Fibroblast of upper back skin (primary cell): Measurements from ENCODE around the gene BICD2.
A peak's percentile ranks its signal among the peaks of the same experiment; 100 is the strongest.

Experiments
- DNase-seq: peaks from one replicate; pipeline ENCODE4 v3.0.0-alpha.2; 2013

BICD2 gene

GRCh38 chr9:92726348-92726747 is 38.3 kb downstream of the BICD2 start:
- DNase-seq, result no peak

DNA sequence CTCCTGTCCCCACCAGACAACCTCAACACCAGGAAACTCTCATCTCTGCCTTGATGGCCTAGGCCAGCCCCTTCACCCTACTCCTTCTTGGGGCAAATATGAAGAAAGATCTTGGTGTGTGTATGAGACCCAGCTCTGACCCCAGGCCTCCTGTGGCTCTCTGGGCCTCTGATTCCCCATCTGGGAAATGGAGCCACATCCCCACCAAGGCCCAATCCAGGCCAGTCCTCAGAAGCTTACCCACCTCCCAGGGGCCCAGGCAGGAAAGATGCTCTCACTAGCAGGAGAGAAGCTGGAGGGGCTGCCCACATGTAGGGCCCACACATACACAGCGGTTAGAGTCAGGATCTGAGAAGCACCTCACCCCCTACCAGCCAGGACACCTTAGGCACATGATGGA is 38.9 kb downstream of the BICD2 start:
- no peak for DNase-seq

DNA sequence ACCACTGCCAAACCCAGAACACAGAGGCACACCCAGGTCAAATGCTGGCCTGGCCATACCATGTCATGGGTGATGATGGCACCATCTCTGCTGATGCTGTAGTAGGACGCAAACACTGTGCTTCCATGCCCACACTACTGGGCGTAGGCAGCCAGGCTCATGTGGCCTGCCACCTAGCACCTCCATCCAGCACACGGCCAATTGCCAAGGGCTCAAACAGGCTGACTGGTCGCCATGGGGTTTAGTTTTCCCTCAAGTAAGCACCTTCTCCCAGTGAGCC is 39.4 kb downstream of the BICD2 start:
- no peak for DNase-seq

DNA sequence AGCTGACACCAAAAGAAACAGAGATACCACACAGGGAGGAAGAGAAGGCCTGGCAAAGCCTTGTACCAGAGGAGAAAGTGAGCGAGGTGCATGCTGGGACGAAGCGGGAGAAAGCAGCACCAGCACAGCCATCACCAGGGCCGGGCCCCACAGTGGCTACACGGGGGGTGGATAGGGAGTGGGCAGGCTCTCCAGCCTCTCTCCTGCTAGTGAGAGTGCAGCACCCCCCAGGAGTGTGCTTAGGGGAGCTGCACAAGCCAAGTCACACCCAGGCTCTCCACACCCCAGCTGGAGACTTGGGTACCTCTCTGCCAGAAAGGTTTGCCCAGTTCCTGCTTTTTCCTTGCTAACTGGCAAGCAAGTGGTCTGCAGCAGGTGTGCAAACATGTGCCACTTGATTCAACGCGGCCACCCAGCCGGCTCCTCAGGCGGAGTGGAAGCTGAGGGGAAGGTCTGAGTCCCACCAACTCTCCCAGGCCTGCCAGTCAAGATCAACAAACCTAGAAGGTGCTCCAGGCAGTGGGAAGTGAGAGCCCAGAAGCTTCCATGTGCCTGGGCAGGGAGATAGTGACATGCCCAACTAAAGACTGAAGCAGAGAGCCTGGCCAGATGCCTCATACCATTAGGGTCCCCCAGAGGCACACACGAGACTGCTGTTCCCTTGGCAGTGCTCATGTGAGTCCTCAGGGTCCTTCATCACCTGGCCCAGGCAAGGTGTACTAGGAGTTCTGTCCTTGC is 39.9 kb downstream of the BICD2 start:
- DNase-seq, result no peak

- no peak for DNase-seq
Measured at GRCh38 chr9:92723801-92724323, 40.8 kb downstream of the BICD2 start.

GRCh38 chr9:92723299-92723625 is 41.4 kb downstream of the BICD2 start:
- DNase-seq, result peak; percentile 40

DNA sequence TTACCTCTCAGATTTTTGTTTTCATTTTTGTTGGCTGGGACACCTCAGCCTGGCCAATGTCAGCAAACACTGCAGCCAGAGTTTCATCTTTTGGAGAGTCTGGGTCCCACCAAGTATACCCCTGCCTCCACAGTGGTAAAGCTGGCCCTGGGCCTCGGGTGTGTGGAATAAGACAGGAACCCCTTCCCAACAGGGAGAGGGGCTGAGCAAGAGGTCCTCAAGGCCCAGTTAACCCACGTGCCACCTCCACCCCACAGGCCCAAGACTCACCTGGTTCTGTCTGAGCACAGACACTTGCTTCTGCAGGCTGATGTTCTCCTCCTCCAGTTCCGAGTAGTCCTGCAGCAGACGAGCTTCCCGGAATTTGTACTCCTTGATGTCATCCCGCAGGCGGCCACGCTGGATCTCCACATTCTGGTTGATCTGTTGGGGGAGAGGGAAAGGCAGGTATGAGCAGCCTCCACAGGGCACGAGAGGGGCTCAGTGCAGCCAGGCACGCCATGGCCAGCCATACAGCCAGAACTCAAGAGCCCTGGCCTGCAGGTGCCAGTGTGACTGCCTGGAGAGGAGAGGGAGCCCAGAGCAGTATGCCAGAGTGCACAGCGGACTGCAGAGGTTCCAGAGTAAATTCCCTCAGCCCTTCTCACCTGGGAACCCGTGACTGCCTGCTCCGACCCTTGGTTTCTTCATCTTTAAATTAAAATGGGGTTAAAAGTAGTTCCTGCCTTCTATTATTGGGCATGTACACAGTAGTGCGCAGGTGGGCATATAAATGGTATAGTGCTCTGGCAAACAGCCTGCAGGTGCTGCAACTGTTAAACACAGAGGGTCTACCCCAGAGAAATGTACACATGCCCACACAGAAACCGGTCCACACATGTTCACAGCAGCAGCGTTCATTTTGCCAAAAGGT is 42.0 kb downstream of the BICD2 start:
- no peak for DNase-seq

DNA sequence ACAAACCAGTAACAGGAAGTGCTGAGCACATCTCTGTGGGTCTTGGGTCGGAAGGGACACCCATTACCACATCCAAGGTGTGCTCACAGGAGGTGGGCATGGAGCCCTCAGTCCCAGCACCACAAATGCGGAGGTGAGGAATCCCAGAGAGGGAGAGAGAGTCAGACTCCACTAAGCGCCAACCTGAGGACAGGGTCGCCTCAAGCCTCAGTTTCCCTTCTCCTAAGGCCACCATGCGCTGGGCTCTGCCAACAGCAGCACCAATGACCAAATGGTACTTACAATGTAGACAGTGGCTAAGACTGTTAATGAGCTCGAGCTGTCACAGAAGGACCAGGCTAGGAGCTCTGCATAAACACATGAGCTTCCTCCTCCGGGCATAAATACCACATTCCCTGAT is 43.1 kb downstream of the BICD2 start:
- DNase-seq, result no peak

- no peak for DNase-seq
Measured at GRCh38 chr9:92720807-92721535, 43.7 kb downstream of the BICD2 start.

DNA sequence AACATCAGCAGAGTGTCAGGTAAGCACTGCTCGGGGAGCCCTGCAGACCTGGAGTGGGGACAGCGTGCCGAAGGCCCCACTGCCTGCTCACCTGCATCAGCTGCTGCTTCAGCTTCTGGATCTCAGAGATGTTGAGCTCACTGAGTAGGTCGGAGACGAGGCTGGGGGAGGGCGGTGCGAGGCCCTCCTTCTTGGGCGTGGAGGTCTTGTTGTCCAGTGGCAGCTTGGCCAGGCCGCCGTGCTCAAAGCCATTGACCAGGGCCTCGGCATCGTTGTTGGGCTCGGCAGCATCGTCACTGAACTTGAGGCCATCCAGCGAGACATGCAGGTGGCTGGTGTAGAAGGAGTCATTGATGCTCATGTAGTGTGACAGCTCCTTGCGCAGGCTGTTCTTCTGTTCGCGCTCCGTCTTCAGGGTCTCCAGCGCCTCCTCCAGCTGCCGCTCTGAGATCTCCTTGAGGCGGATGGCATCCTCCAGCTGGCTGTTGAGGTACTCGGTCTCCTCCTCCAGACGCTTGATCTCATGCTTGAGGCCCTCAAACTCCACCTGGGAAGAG is 44.3 kb downstream of the BICD2 start:
- no peak for DNase-seq

- DNase-seq, result no peak
Measured at GRCh38 chr9:92719028-92719647, 45.5 kb downstream of the BICD2 start.

- DNase-seq, result no peak
Measured at GRCh38 chr9:92718086-92719001, 46.3 kb downstream of the BICD2 start.

GRCh38 chr9:92717201-92718085 is 47.2 kb downstream of the BICD2 start:
- no peak for DNase-seq

GRCh38 chr9:92716557-92716956 is 48.1 kb downstream of the BICD2 start:
- peak; percentile 32 for DNase-seq

- DNase-seq, result no peak
Measured at GRCh38 chr9:92715488-92716231, 49.0 kb downstream of the BICD2 start.

DNA sequence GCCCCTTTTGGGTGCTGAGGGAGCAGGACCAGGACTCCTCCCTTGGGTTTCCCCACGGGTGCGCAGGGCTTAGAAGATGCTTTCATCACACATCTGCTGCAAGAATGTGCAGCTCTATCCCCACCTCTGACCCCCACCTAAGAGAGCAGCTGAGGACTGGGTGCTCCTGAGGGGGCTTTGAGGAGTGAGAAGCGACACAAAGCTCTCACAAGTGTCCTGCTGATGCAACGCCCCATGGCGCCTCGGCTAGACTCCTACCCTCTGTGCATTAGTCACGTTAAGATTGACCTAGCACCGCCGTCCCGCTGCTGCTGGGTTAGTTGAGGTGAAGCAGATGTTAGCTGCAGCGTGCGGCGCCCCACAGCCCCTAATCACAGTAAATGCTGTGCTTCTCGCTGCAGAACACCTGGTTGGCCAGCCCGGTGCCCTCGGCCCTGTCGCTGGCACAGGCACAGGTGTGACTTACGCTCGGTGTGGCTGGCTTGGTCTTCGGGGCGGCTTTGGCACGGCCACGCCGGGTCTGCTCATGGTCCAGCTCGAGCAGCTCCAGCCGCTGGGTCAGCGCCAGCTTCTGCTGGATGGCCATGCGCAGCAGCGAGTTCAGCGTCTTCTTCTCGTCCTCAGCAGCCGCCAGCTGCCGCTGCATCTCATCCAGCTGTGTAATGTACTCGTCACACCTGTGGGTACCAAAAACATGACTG is 49.7 kb downstream of the BICD2 start:
- DNase-seq, result no peak

DNA sequence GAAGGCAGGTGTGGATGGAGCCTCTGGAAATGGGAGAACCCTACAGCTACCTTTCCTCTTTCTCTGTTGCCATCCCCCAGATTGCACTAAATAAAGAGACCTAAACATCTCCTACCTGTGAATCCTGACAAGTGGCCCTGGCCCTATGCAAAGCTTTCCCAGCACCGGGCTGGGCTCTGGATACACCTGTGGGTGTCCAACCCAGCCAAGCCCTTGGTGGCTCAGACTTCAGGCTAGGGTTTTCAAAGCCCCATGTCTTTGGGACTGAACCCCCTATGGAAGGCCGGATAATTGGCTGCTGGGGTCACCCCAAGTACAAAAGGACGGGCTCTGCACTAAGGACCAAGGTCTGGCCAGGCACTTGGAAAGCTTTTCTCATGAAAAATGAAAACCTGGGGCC is 50.6 kb downstream of the BICD2 start:
- no peak for DNase-seq

- no peak for DNase-seq
Measured at GRCh38 chr9:92713528-92713927, 51.1 kb downstream of the BICD2 start.

DNA sequence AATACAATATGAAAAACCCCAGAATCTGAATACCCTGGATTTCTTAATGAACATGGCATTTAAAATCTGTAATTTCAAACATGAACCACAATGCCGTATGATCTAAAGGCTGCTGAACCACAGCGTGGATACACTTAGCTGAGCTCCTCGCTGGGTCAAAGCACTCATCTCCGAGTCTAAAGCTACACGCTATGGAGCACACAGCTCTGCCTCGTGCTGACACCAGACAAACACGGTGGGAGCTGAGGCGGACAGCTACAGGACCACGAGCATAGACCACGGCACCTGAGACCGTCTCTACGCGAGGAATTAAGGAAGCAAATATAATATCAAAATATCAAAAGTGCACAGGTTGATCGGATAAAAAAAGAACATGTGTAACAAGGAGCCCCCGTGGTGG is 51.9 kb downstream of the BICD2 start:
- no peak for DNase-seq
